ENCODE data around the gene ANK3. TPM values are rescaled to one million over a fixed set of nuclear protein-coding genes. Genes with fewer than 3 reads are reported as not detected.

ANK3 gene
- polyA plus RNA-seq, 1 experiment, result 0.13 TPM

- ChIA-PET POLR2A (no interaction called here), CTCF (no interaction called here)
- TF ChIP-seq CTCF (IDR thresholded peaks at IDR 0.05; ENCODE audit: insufficient read depth, low read depth, low read length), result no peak
- H3K27me3 ChIP-seq (ENCODE audit: control insufficient read depth, insufficient read depth, low read length), result no peaks in the 10 kb centered on the region; the same call in 1 of the 2 replicates
- no peak for DNase-seq (ENCODE audit: low read depth)
- H3K4me3 ChIP-seq (ENCODE audit: low read depth, low read length), result no peak overlapping the region
- no peaks in the 10 kb centered on the region for H3K36me3 ChIP-seq (ENCODE audit: control insufficient read depth, insufficient read depth, low read length)
Observed at GRCh38 chr10:60086421-60086820, 303.3 kb downstream of the ANK3 start.

GRCh38 chr10:60082744-60083344 lies 306.8 kb downstream of the ANK3 start:
- DNase-seq (ENCODE audit: low read depth), result no peak

DNA sequence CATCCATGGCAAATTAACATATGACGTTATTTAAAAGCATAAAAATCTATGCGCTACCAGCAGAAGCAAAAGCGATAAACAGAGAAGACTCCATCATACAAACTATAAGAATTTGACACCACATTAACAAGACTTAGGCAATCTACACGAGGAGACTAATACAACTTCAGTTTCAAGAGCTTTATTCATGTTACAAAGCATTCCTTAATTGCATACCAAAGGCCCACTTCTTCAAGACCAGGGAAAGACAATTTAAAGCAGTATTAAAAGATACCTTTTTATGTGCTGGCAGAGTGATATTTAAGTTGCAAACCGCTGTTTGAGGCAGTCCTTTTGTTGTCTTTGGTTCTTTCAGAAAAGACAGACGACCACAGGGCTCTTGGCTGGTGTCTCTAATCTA lies 307.3 kb downstream of the ANK3 start:
- CTCF ChIA-PET, result no interaction called here
- POLR2A ChIA-PET, result no interaction called here
- DNase-seq (ENCODE audit: low read depth), result no peak

More at GRCh38 chr10:60082744-60083344, 306.8 kb downstream of the ANK3 start:
- ChIA-PET CTCF (interaction anchor here (0.6 kb wide), 1 partner anchor 514 kb away, joined by 3 read pairs; no protein-coding TSS in a partner anchor), POLR2A (no interaction called here)
- TF ChIP-seq CTCF (IDR thresholded peaks at IDR 0.05; ENCODE audit: insufficient read depth, low read depth, low read length), result no peak
- Histone ChIP-seq H3K27me3 (ENCODE audit: control insufficient read depth, insufficient read depth, low read length) (no peaks in the 10 kb centered on the region; the same call in 1 of the 2 replicates), H3K4me3 (ENCODE audit: low read depth, low read length) (no peak overlapping the region), H3K36me3 (ENCODE audit: control insufficient read depth, insufficient read depth, low read length) (no peaks in the 10 kb centered on the region)

DNA sequence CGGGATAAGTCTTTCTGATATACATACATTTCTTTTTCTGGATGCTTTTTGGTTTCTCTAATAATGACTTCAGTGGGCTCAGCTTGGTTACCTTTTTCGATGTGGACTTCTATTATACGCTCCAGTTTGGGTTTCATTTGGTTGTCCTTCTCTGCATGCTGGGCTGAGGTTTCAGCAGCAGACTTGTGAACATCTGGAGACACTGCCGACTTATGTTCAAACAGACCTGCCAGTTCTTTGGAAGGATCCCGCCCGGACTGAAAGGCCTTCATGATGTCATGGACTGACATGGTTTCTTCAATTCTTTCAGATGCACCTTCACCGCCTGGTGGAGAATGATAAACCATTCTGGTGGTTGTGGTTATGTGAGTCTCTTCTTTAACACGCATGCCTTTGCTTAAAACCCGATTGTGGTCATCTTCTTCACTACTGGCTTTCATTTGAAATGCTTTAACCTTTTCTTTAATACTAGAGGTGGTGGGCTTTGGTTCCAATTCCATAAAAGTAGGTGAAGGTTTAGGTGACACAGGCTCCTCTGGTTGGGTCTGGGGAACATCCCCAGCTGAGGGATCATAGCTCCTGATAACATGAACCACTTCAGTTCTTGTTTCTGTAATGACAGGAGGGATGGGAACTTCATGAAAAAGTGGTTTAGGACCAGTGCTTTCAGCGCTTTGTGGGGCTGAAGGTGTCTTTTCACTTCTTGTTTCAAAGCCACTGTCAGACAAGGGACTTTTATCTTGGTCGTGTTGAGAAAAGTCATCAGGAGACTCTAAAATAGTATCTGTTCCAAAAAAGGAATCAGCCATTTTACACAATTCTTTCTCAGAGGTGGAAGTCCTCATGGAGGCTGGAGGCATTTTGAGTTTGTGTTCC lies 315.7 kb downstream of the ANK3 start:
- Histone ChIP-seq H3K4me3 (ENCODE audit: low read depth, low read length) (no peak overlapping the region), H3K36me3 (ENCODE audit: control insufficient read depth, insufficient read depth, low read length) (no peaks in the 10 kb centered on the region), H3K27me3 (ENCODE audit: control insufficient read depth, insufficient read depth, low read length) (no peaks in the 10 kb centered on the region)
- ChIA-PET CTCF (no interaction called here), POLR2A (no interaction called here)
- no peak for DNase-seq (ENCODE audit: low read depth)
- no peak for TF ChIP-seq CTCF (IDR thresholded peaks at IDR 0.05; ENCODE audit: insufficient read depth, low read depth, low read length)

More for the DNA sequence above, 307.3 kb downstream of the ANK3 start:
- no peaks in the 10 kb centered on the region; the same call in 1 of the 2 replicates for H3K27me3 ChIP-seq (ENCODE audit: control insufficient read depth, insufficient read depth, low read length)
- H3K36me3 ChIP-seq (ENCODE audit: control insufficient read depth, insufficient read depth, low read length), result no peaks in the 10 kb centered on the region
- H3K4me3 ChIP-seq (ENCODE audit: low read depth, low read length), result no peak overlapping the region
- TF ChIP-seq CTCF (IDR thresholded peaks at IDR 0.05; ENCODE audit: insufficient read depth, low read depth, low read length), result no peak

DNA sequence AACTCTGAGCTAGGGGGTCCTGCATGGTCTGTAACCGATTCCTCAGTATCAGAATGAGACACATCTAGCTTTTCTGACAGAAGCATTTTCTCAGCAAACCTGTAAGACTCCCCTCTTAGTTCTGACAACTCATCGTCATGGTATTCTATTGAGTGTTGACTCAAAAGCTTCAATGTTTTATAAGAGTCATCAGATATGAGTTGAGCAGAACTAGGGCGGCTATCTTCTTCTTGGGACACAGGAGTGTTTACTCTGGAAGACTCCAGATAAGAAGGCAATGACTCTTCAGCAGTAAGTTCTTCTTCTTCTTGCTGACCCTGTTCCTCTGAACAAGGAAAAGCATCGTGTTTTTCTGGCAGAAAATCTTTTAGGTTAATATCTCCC lies 316.3 kb downstream of the ANK3 start:
- DNase-seq (ENCODE audit: low read depth), result no peak
- Histone ChIP-seq H3K27me3 (ENCODE audit: control insufficient read depth, insufficient read depth, low read length) (no peaks in the 10 kb centered on the region), H3K4me3 (ENCODE audit: low read depth, low read length) (no peak overlapping the region), H3K36me3 (ENCODE audit: control insufficient read depth, insufficient read depth, low read length) (no peaks in the 10 kb centered on the region)
- no peak for TF ChIP-seq CTCF (IDR thresholded peaks at IDR 0.05; ENCODE audit: insufficient read depth, low read depth, low read length)
- POLR2A ChIA-PET, result no interaction called here
- CTCF ChIA-PET, result no interaction called here

Data from BJ (cell line).